Mucosa of rectum (tissue), 2 donors: Measurements from ENCODE around the gene CNPPD1.

ENCODE experiments used
- H3K27ac ChIP-seq, 2 donors: one replicate each; pipeline ENCODE4 v1.7.0; 2013; ENCODE audit warnings: inconsistent platforms in 2 of 2, low read depth in 2 of 2, low read length in 2 of 2
- H3K27me3 ChIP-seq, 2 donors: one replicate each; pipeline ENCODE4 v1.7.0; 2013; ENCODE audit warnings: low read length in 2 of 2; ENCODE audit not compliant: control insufficient read depth in 2 of 2, insufficient read depth in 2 of 2
- H3K36me3 ChIP-seq, 2 donors: one replicate each; pipeline ENCODE4 v1.7.0; 2013; ENCODE audit warnings: low read length in 2 of 2; ENCODE audit not compliant: control insufficient read depth in 2 of 2, insufficient read depth in 2 of 2
- H3K4me1 ChIP-seq, 2 donors: one replicate each; pipeline ENCODE4 v1.7.0; 2013; ENCODE audit warnings: low read length in 2 of 2, mild to moderate bottlenecking in 1 of 2; ENCODE audit not compliant: control insufficient read depth in 2 of 2, insufficient read depth in 2 of 2
- H3K4me3 ChIP-seq, 2 donors: one replicate each; pipeline ENCODE4 v1.7.0; 2013; ENCODE audit warnings: low read length in 2 of 2
- H3K9ac ChIP-seq, 2 donors: one replicate each; pipeline ENCODE4 v1.7.0; 2013; ENCODE audit warnings: low read length in 2 of 2, low read depth in 1 of 2, mild to moderate bottlenecking in 1 of 2
- H3K9me3 ChIP-seq, 2 donors: one replicate each; pipeline ENCODE4 v1.7.0; 2013; ENCODE audit warnings: low read length in 2 of 2; ENCODE audit not compliant: control insufficient read depth in 2 of 2
- donor health status: healthy.
- donor health status: Normal muscosa, but diverticular disease.

Gene CNPPD1

DNA sequence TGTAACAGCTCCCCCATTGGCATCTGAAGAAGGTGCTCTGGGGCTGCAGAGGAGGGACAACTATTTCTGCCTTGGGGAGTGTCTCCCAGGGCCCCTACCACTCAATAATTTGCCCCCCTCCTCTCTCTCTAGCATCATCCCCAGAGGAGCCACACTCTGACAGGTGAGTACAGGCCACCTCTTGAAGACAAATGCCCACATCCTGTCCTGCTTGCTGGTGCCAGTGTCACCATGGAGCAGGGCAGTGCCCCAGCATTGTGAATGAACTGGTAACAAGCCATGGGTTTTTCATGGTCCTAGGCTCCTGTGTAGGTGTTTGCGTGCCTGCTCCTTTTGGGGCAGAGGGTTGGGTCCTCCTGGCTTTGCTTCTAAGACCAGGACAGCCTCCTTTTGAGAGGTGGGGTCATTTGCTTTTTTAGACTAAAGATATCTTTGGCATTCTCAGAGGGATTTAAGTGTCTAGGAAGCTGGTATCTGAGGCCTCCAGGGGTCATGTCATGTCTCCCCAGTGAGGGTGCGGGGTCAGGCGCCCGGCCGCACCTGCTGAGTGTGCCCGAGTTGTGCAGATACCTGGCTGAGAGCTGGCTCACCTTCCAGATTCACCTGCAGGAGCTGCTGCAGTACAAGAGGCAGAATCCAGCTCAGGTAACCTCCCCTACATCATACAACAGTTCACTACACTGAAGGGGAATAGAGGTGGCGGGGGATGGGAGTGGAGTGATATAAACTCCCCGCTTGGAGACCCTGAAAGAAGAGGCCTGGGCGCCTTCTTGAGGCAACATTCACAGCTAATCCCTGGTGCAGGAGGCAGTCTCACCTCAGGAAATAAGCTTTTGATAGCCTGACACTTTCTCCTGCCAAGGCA, 3.1 kb upstream of the CNPPD1 start:
- no peaks in the 10 kb centered on the region for H3K9me3 ChIP-seq
- no peaks in the 10 kb centered on the region for H3K27me3 ChIP-seq
- H3K9ac ChIP-seq: no peak overlapping the region
- H3K27ac ChIP-seq: no peak overlapping the region
- peaks cover 33 to 39% of the 10 kb centered on the region in 2 donors for H3K4me1 ChIP-seq
- peak overlapping the region in 1 of 2 donors; percentile 95 for H3K4me3 ChIP-seq
- H3K36me3 ChIP-seq: peaks cover 48 to 53% of the 10 kb centered on the region in 2 donors

DNA sequence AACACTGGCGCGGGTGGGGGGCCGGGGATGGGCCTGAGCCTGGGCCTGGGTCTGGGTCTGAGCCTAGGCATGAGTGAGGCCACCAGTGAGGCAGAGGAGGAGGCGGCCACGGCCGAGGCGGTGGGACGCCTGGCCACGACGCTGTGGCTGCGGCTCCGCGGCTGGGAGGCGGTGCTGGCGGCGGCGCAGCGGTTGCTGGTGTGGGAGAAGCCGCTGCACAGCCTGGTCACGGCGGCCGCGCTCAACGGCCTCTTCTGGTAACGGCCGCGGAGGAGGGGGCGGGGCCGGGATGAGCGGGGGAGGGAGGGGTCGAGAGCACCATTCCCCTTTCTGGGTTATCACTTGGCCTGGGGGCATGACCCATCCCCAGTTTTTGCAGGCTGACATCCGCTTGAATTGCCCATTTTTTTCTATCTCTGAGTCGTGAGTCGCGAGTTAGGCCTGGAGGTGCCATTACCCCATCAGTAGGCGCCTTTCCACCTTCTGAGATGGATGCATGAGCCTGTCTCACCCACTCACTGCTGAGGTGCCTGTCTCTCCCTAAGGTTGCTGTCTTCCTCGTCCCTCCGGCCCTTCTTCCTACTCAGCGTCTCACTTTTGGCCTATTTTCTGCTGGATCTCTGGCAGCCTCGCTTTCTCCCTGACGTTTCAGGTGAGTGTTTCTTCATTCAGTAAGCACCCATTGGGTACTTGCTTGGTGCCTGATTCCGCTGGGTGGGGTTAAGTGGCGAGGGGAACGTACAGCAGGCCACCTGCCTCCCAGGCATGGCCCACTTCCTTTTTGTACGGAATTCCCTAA, 1.9 kb upstream of the CNPPD1 start:
- Histone ChIP-seq H3K4me3 (peak overlapping the region; percentile 95 to 98), H3K27ac (peak overlapping the region; percentile 88 to 99), H3K9ac (peak overlapping the region; percentile 78 to 97), H3K36me3 (peaks cover 50 to 53% of the 10 kb centered on the region in 2 donors), H3K27me3 (no peaks in the 10 kb centered on the region), H3K9me3 (no peaks in the 10 kb centered on the region), H3K4me1 (peaks cover 36 to 37% of the 10 kb centered on the region in 2 donors)

GRCh38 chr2:219177552-219178376, 1.0 kb upstream of the CNPPD1 start, which contains the start of gene RETREG2:
RETREG2 (plus strand) TSS chr2:219178275; CDS start chr2:219178353, 78 bp downstream.
- Histone ChIP-seq H3K4me1 (peaks cover 30% of the 10 kb centered on the region in 2 donors), H3K27ac (peak within 1 kb of the TSS; percentile 99 to 100), H3K36me3 (peaks cover 50 to 53% of the 10 kb centered on the region in 2 donors)

DNA sequence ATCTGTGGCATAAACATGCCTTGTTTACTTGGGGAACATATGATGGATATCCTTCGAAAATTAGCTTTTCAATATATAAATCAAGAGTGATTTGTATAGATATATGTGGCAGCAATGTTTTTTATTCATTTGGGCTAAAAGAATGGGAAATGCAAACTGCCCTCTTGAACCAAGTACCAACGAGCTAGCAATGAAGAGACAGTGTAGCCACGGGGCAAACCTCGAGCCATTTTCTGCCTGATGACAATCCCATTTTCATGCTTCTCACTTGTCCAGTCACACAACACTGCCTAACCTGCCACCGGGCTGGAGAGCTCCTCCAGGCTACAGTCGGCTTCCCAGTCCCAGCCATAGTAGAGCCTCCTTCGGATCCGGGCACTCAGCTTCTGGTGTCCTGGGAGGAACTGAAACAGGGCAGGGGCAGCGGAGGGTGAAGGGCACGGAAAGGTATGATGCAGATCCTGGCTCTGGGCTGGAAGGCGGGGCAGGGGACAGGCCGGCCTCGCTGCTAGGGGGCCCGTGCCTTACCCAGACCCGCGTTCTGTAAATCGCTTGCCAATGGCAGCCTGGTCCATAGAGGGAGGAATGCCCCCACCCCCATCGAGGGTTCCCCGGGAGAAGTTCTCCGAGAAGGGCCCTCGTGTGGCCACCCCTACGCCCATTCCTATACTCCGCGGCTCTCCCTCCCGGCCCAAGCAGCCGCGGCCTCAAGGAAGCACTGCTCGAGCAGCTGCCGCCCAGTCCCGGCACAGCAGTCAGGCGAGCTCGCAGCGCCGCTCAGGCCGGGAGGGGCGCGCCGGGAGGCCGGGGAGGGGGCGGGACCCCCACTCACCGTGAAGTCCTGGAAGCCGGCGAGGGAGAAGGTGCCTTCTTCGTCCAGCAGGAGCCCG, 552 bp downstream of the CNPPD1 start:
- no peaks in the 10 kb centered on the region for H3K27me3 ChIP-seq
- peaks cover 50 to 53% of the 10 kb centered on the region in 2 donors for H3K36me3 ChIP-seq
- H3K4me3 ChIP-seq: peak overlapping the region; percentile 95 to 98
- H3K9me3 ChIP-seq: no peaks in the 10 kb centered on the region
- H3K9ac ChIP-seq: peak overlapping the region; percentile 97 to 98
- H3K27ac ChIP-seq: peak overlapping the region; percentile 99 to 100
- peaks cover 26 to 31% of the 10 kb centered on the region in 2 donors for H3K4me1 ChIP-seq

More at GRCh38 chr2:219177552-219178376, 1.0 kb upstream of the CNPPD1 start, which contains the start of gene RETREG2:
- Histone ChIP-seq H3K9me3 (no peaks in the 10 kb centered on the region), H3K9ac (peak within 1 kb of the TSS; percentile 97 to 98), H3K4me3 (peak within 1 kb of the TSS; percentile 95 to 98), H3K27me3 (no peaks in the 10 kb centered on the region)

DNA sequence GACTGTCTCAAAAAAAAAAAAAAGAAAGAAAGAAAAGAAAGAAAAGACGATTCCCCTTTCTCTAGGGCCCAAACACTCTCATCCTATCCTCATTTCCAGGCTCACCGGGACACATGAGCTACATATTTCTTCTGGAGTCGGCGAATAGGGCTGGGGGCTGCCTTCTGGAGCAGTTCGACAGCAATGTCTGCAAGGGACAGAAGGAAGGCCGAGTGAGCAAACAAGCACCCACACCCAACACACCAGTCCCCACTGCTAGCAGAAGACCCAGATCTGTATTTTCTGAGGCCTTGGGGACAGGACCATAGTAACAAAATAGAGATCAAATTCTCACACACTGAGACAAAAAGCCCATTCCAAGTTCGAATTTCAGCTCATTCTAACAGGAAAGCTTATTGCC, 1.2 kb downstream of the CNPPD1 start:
- H3K4me3 ChIP-seq: peak overlapping the region; percentile 95 to 98
- peaks cover 43 to 46% of the 10 kb centered on the region in 2 donors for H3K36me3 ChIP-seq
- no peaks in the 10 kb centered on the region for H3K27me3 ChIP-seq
- H3K9me3 ChIP-seq: no peaks in the 10 kb centered on the region
- H3K27ac ChIP-seq: peak overlapping the region in 1 of 2 donors; percentile 99
- peaks cover 26 to 36% of the 10 kb centered on the region in 2 donors for H3K4me1 ChIP-seq
- peak overlapping the region; percentile 97 to 98 for H3K9ac ChIP-seq

DNA sequence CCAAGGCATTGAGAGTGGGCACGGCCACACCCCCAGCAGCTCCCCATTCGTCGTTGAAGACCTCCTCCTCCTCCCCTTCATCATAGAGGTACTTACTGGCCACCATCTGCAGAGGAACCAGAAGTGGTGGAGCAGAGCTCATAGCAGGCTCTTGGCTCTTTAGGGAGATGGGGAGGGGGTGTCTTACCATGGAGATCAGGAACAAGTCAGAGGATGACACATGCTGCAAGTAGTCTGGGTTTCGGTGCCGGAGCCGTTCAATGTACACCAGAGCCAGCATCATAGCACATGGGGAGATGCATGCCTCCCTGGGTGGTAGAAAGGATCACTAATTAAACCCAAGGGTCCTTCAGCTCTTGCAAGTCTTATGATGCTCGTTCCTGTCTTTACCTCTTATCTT, 1.9 kb downstream of the CNPPD1 start:
- Histone ChIP-seq H3K9ac (no peak overlapping the region), H3K27me3 (no peaks in the 10 kb centered on the region), H3K36me3 (peaks cover 37 to 40% of the 10 kb centered on the region in 2 donors), H3K9me3 (no peaks in the 10 kb centered on the region), H3K27ac (no peak overlapping the region), H3K4me3 (peak overlapping the region in 1 of 2 donors; percentile 42), H3K4me1 (peaks cover 30 to 35% of the 10 kb centered on the region in 2 donors)

GRCh38 chr2:219174146-219174545, 2.6 kb downstream of the CNPPD1 start:
- Histone ChIP-seq H3K4me1 (peaks cover 28 to 29% of the 10 kb centered on the region in 2 donors), H3K9ac (no peak overlapping the region), H3K36me3 (peaks cover 37% of the 10 kb centered on the region in 2 donors), H3K27me3 (no peaks in the 10 kb centered on the region), H3K4me3 (no peak overlapping the region), H3K27ac (no peak overlapping the region), H3K9me3 (no peaks in the 10 kb centered on the region)

GRCh38 chr2:219173176-219173575, 3.5 kb downstream of the CNPPD1 start:
- no peaks in the 10 kb centered on the region for H3K27me3 ChIP-seq
- H3K9me3 ChIP-seq: no peaks in the 10 kb centered on the region
- no peak overlapping the region for H3K9ac ChIP-seq
- H3K27ac ChIP-seq: no peak overlapping the region
- peaks cover 37% of the 10 kb centered on the region in 2 donors for H3K36me3 ChIP-seq
- H3K4me3 ChIP-seq: no peak overlapping the region
- H3K4me1 ChIP-seq: peaks cover 23% of the 10 kb centered on the region in 2 donors
